B cell (primary cell): Measurements from ENCODE around the gene TMPRSS9. TPM values are rescaled to one million over a fixed set of nuclear protein-coding genes. Genes with fewer than 3 reads are reported as not detected.

Experiments
- ATAC-seq: fragments of 200-7000 bp; cut with Tn5 transposase; one replicate; pipeline ENCODE4 v1.10.0; 2021; ENCODE audit warnings: low read depth, mild to moderate bottlenecking, moderate number of reproducible peaks, moderate library complexity
- CTCF ChIA-PET: fragments of 350-600 bp; sonication (Branson Sonifier 250); formaldehyde crosslinking; loops from one replicate; lab custom pipeline; 2021; ENCODE audit warnings: antibody characterized with exemption, inconsistent platforms; lab: Charles Lee
- POLR2A ChIA-PET: fragments of 350-600 bp; sonication (Branson Sonifier 250); formaldehyde crosslinking; loops from one replicate; lab custom pipeline; 2021; ENCODE audit warnings: antibody characterized with exemption; lab: Charles Lee
- DNase-seq: peaks from one replicate; pipeline ENCODE4 v3.0.0; 2013
- H2AFZ ChIP-seq: 2 replicates; pipeline ENCODE4 v1.6.1; 2012; ENCODE audit warnings: mild to moderate bottlenecking, low read depth, low read length; ENCODE audit not compliant: insufficient read depth, poor library complexity, severe bottlenecking
- H3K27ac ChIP-seq, 2 donors: 1 replicate in 1 of 2; 2 replicates in 1 of 2; pipeline ENCODE4 v1.5.1; 2012 to 2013; ENCODE audit warnings: low read length in 2 of 2, mild to moderate bottlenecking in 2 of 2, moderate library complexity in 1 of 2
- H3K27me3 ChIP-seq, 4 experiments: fragments of 200-600 bp in 1 of 4; sonication (generic) in 1 of 4; replicated peaks in 1 of 4; 1 replicate in 2 of 4; 2 replicates in 2 of 4; pipeline versions ENCODE4 v1.6.1 to v1.7.0; 2013 to 2016; ENCODE audit warnings: low read length in 3 of 4, mild to moderate bottlenecking in 2 of 4, mixed read lengths in 1 of 4, moderate library complexity in 1 of 4; ENCODE audit not compliant: insufficient read depth in 4 of 4, control insufficient read depth in 3 of 4; ENCODE audit errors: control extremely low read depth in 1 of 4
- H3K36me3 ChIP-seq, 2 experiments: replicated peaks in 1 of 2; 1 replicate in 1 of 2; 2 replicates in 1 of 2; pipeline versions ENCODE4 v1.6.1 to v1.7.1; 2013; ENCODE audit warnings: low read length in 1 of 2; ENCODE audit not compliant: insufficient read depth in 2 of 2, control insufficient read depth in 1 of 2; ENCODE audit errors: control extremely low read depth in 1 of 2, extremely low read depth in 1 of 2
- H3K4me1 ChIP-seq, 2 donors: fragments of 200-600 bp in 1 of 2; sonication (generic) in 1 of 2; 1 replicate in 1 of 2; 2 replicates in 1 of 2; pipeline versions ENCODE4 v1.5.1 to v1.6.1; 2013 to 2017; ENCODE audit warnings: low read length in 2 of 2; ENCODE audit not compliant: control insufficient read depth in 2 of 2, insufficient read depth in 2 of 2
- H3K4me2 ChIP-seq: replicated peaks from 2 replicates; pipeline ENCODE3; 2012; ENCODE audit warnings: mild to moderate bottlenecking, low read depth, low read length; ENCODE audit not compliant: poor library complexity, severe bottlenecking
- H3K4me3 ChIP-seq, 5 experiments: fragments of 200-600 bp in 1 of 5; sonication (generic) in 1 of 5; 1 replicate in 3 of 5; 2 replicates in 2 of 5; pipeline versions ENCODE4 v1.5.1 to v1.7.0; 2011 to 2016; ENCODE audit warnings: low read length in 4 of 5, mild to moderate bottlenecking in 4 of 5, low read depth in 2 of 5, control low read depth in 1 of 5, moderate library complexity in 1 of 5; ENCODE audit not compliant: insufficient read depth in 1 of 5; ENCODE audit errors: control extremely low read depth in 1 of 5, extremely low read depth in 1 of 5
- H3K79me2 ChIP-seq: fragments of 200-600 bp; sonication (generic); one replicate; pipeline ENCODE4 v1.6.0; 2016; ENCODE audit warnings: low read length; ENCODE audit not compliant: control insufficient read depth, insufficient read depth
- H3K9ac ChIP-seq: fragments of 200-600 bp; sonication (generic); 2 replicates; pipeline ENCODE4 v1.6.1; 2017; ENCODE audit warnings: mild to moderate bottlenecking, low read length, moderate library complexity
- H3K9me3 ChIP-seq, 3 donors: one replicate each; pipeline versions ENCODE4 v1.6.1 to v1.7.1; 2013; ENCODE audit warnings: low read length in 2 of 3; ENCODE audit not compliant: control insufficient read depth in 2 of 3, insufficient read depth in 1 of 3; ENCODE audit errors: control extremely low read depth in 1 of 3
- H4K20me1 ChIP-seq: 2 replicates; pipeline ENCODE4 v1.6.0; 2012; ENCODE audit warnings: mild to moderate bottlenecking, low read length; ENCODE audit not compliant: insufficient read depth, control insufficient read depth, poor library complexity, severe bottlenecking
- H3K27ac Mint-ChIP-seq: one replicate; pipeline ENCODE4 v1.8.0; 2021; ENCODE audit warnings: mixed read lengths
- H3K27me3 Mint-ChIP-seq: one replicate; pipeline ENCODE4 v1.8.0; 2021; ENCODE audit warnings: mixed read lengths
- H3K4me1 Mint-ChIP-seq: one replicate; pipeline ENCODE4 v1.8.0; 2021; ENCODE audit warnings: mixed read lengths
- H3K4me3 Mint-ChIP-seq: one replicate; pipeline ENCODE4 v1.8.0; 2021; ENCODE audit warnings: mixed read lengths
- H3K9me3 Mint-ChIP-seq: one replicate; pipeline ENCODE4 v1.8.0; 2022; ENCODE audit warnings: mixed read lengths; ENCODE audit not compliant: insufficient read depth
- CTCF ChIP-seq: fragments of 200-600 bp; IDR thresholded peaks from one replicate; pipeline ENCODE4 v1.8.0; 2022; ENCODE audit warnings: antibody characterized with exemption, mild to moderate bottlenecking
- EZH2 ChIP-seq: IDR thresholded peaks from 2 replicates; pipeline ENCODE4 v1.6.1; 2012; ENCODE audit warnings: borderline replicate concordance, low read depth, mild to moderate bottlenecking, moderate library complexity, low read length; ENCODE audit not compliant: insufficient read depth, poor library complexity, severe bottlenecking
- WGBS: methylation state at CpG from one replicate; pipeline ENCODE4 v1.1.5; 2013; ENCODE audit warnings: missing lambda C conversion rate; ENCODE audit not compliant: insufficient coverage; 5-methylcytosine and 5-hydroxymethylcytosine counted together
- intact Hi-C: fragments of 100-400 bp; cut with micrococcal nuclease; formaldehyde crosslinking; loops from one replicate; pipeline ENCODE4 v1.10.0; 2022
- polyA plus RNA-seq: library from polyadenylated mRNA; depleted of rRNA; stranded (reverse); fragments of >200 nt; gene quantifications from 2 replicates; pipeline ENCODE4 v1.2.3, GENCODE V29; 2012
- total RNA-seq, 2 donors: library from RNA; stranded (reverse); fragments of 120-200 nt in 1 of 2; gene quantifications; 1 replicate in 1 of 2; 2 replicates in 1 of 2; pipeline versions ENCODE4 v1.2.3 to v1.2.4, GENCODE V29; 2013 to 2022

Gene TMPRSS9
- total and polyA plus RNA-seq, 2 donors (not counting 1 experiment from before 2014, with no cell fraction given) = not detected

DNA sequence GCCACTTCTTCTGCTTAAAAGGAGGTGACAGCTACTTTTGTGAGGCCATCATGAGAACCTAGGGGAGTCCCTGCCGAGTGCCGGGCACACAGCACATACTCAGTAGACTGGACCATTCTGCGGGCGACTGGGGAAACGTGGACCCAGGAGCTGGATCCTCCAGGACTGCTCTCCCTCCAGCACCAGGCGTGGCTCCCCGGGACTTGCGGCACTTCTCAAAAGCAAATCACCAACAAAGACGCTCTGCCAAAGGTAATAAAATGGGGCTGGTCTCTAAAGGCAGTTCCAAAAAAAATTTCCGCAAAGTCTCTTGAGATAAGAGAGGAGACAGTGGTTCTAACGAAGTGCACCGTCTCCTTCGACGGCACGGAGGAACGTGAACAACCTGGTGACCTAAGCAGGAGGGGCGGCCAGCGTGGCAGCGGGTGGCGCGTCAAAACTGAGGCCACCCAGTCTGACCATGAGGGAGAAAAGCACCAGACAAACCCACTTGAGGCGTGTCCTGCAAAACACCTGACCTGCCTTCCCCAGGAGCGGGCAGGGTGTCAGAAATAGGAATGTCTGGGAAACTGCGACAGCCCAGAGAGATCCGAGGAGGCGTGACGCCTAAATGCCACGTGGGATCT is 1.4 kb upstream of the TMPRSS9 start:
- H3K4me3 ChIP-seq = no peak overlapping the region
- no peak for DNase-seq
- no peak overlapping the region for H2AFZ ChIP-seq
- H3K36me3 ChIP-seq = peaks cover 0 to 10% of the 10 kb centered on the region in 2 experiments
- Mint-ChIP-seq H3K27ac (peak overlapping the region; percentile 26), H3K9me3 (no peaks in the 10 kb centered on the region), H3K27me3 (peaks cover 6% of the 10 kb centered on the region), H3K4me1 (peaks cover 5% of the 10 kb centered on the region), H3K4me3 (no peak overlapping the region)
- CTCF ChIA-PET = interaction anchor here (0.6 kb wide), 1 partner anchor 123 kb away, joined by 3 read pairs; no protein-coding TSS in a partner anchor
- no peak for ATAC-seq
- H3K79me2 ChIP-seq = no peaks in the 10 kb centered on the region
- WGBS = 94% methylated on average over 24 of the region's 28 CpGs
- H4K20me1 ChIP-seq = no peaks in the 10 kb centered on the region
- no peak overlapping the region for H3K4me2 ChIP-seq
- intact Hi-C loops = no loop called here
- TF ChIP-seq CTCF (no peak), EZH2 (no peak)
- POLR2A ChIA-PET = no interaction called here
- H3K27me3 ChIP-seq = peaks cover 0 to 31% (median 11%) of the 10 kb centered on the region in 4 experiments
- H3K9me3 ChIP-seq = no peaks in the 10 kb centered on the region
- H3K4me1 ChIP-seq = peaks cover 6 to 17% of the 10 kb centered on the region in 2 donors
- no peak overlapping the region for H3K27ac ChIP-seq
- no peak overlapping the region for H3K9ac ChIP-seq

DNA sequence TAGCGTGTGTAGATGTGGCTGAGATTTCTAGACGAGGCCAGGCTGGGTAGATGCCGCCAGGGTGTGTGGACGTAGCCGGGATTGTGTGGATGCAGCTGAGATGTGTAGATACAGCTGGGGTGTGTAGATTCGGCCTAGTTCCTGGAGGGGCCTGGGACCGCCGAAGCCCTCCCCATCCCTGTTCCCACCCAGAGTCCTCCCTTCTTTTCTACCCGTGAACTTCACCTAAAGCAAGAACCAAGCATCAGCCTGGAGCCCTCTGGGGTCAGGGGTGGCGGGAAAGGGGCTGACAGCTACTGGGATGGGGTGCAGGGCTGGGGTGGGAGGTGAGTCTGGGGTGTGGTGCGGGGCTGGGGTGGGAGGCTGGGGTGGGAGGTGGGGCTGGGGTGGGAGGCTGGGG is 768 bp downstream of the TMPRSS9 start:
- TF ChIP-seq EZH2 (no peak), CTCF (no peak)
- DNase-seq (no peak), ATAC-seq (no peak)
- H3K27me3 ChIP-seq = peaks cover 0 to 39% (median 15%) of the 10 kb centered on the region in 4 experiments
- H3K79me2 ChIP-seq = no peaks in the 10 kb centered on the region
- Mint-ChIP-seq H3K4me1 (peaks cover 5% of the 10 kb centered on the region), H3K27ac (no peak overlapping the region), H3K27me3 (peaks cover 17% of the 10 kb centered on the region), H3K4me3 (no peak overlapping the region), H3K9me3 (no peaks in the 10 kb centered on the region)
- no peak overlapping the region for H3K27ac ChIP-seq
- ChIA-PET POLR2A (no interaction called here), CTCF (no interaction called here)
- WGBS = no CpG with 5 or more reads among the region's 11 CpGs
- intact Hi-C loops = no loop called here
- no peaks in the 10 kb centered on the region for H4K20me1 ChIP-seq
- no peak overlapping the region for H3K9ac ChIP-seq
- H3K9me3 ChIP-seq = no peaks in the 10 kb centered on the region
- peaks cover 6 to 17% of the 10 kb centered on the region in 2 donors for H3K4me1 ChIP-seq
- H3K4me2 ChIP-seq = no peak overlapping the region
- no peaks in the 10 kb centered on the region for H3K36me3 ChIP-seq
- H3K4me3 ChIP-seq = no peak overlapping the region
- no peak overlapping the region for H2AFZ ChIP-seq
